Measurements from ENCODE around the gene CMIP.

Gene CMIP

GRCh38 chr16:81526935-81527334, 82.3 kb downstream of the CMIP start:
- TF ChIP-seq, protein P1, sequence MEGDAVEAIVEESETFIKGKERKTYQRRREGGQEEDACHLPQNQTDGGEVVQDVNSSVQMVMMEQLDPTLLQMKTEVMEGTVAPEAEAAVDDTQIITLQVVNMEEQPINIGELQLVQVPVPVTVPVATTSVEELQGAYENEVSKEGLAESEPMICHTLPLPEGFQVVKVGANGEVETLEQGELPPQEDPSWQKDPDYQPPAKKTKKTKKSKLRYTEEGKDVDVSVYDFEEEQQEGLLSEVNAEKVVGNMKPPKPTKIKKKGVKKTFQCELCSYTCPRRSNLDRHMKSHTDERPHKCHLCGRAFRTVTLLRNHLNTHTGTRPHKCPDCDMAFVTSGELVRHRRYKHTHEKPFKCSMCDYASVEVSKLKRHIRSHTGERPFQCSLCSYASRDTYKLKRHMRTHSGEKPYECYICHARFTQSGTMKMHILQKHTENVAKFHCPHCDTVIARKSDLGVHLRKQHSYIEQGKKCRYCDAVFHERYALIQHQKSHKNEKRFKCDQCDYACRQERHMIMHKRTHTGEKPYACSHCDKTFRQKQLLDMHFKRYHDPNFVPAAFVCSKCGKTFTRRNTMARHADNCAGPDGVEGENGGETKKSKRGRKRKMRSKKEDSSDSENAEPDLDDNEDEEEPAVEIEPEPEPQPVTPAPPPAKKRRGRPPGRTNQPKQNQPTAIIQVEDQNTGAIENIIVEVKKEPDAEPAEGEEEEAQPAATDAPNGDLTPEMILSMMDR (IDR thresholded peaks at IDR 0.05; ENCODE audit: low read depth, low read length): no peak
- DNase-seq (ENCODE audit: low read depth in 2 of 2): peak; percentile 56 to 87
- no peak overlapping the region for H3K4me3 ChIP-seq (replicated peaks in 1 of 2; ENCODE audit: low read depth in 2 of 2, low read length in 2 of 2)

GRCh38 chr16:81527477-81528178, 83.0 kb downstream of the CMIP start:
- DNase-seq (ENCODE audit: low read depth in 2 of 2): no peak
- H3K4me3 ChIP-seq (replicated peaks in 1 of 2; ENCODE audit: low read depth in 2 of 2, low read length in 2 of 2): no peak overlapping the region
- TF ChIP-seq, protein P1 (IDR thresholded peaks at IDR 0.05; ENCODE audit: low read depth, low read length): no peak

- TF ChIP-seq, protein P1 (IDR thresholded peaks at IDR 0.05; ENCODE audit: low read depth, low read length): no peak
- DNase-seq (ENCODE audit: low read depth in 2 of 2): no peak
Measured at GRCh38 chr16:81528256-81528655, 83.6 kb downstream of the CMIP start.

GRCh38 chr16:81530296-81530721, 85.7 kb downstream of the CMIP start:
- no peak for DNase-seq (ENCODE audit: low read depth in 2 of 2)
- H3K4me3 ChIP-seq (replicated peaks in 1 of 2; ENCODE audit: low read depth in 2 of 2, low read length in 2 of 2): no peak overlapping the region
- TF ChIP-seq, protein P1 (IDR thresholded peaks at IDR 0.05; ENCODE audit: low read depth, low read length): no peak

More at GRCh38 chr16:81528256-81528655, 83.6 kb downstream of the CMIP start:
- no peak overlapping the region for H3K4me3 ChIP-seq (replicated peaks in 1 of 2; ENCODE audit: low read depth in 2 of 2, low read length in 2 of 2)

DNA sequence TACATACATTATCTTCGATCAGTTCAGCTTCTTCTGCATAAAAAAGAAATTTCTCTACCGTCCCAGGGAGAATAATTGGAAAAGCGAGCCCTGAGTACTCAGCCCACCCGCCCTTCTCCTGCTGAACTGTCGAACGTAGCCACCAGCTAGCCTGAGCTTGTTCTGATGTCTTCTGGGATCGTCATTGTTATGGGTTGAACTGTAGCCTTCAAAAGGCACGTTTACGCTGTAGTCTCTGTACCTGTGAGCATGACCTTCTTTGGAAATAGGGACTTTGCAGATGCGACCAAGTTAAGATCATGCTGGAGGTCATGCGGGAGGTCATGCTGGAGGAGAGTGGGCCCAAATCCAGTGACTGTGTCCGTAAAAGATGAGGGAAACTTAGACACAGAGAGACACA, 86.2 kb downstream of the CMIP start:
- no peak for DNase-seq (ENCODE audit: low read depth in 2 of 2)
- H3K4me3 ChIP-seq (replicated peaks in 1 of 2; ENCODE audit: low read depth in 2 of 2, low read length in 2 of 2): no peak overlapping the region
- TF ChIP-seq, protein P1 (IDR thresholded peaks at IDR 0.05; ENCODE audit: low read depth, low read length): no peak

DNA sequence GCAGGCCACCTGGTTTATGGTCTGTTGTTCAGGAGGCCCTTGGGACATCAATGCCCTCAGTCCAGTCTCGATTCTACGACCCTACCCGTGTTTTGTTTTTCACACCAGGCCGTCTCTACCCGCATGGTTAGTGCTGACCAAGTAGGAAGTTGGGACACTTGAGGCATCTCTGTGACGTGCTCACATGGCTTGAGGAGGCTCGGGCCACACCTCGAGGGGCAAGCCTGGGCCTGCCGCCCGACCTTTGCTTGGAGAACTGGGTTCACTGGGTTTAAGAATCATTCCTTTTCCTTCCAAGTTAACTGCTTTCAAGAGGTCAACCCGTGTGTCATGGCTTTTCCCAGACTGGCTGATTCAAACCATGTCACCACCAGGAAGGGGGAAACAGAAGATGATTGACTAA, 86.8 kb downstream of the CMIP start:
- DNase-seq (ENCODE audit: low read depth in 2 of 2): no peak
- TF ChIP-seq, protein P1 (IDR thresholded peaks at IDR 0.05; ENCODE audit: low read depth, low read length): no peak

More for the DNA sequence above, 86.8 kb downstream of the CMIP start:
- no peak overlapping the region for H3K4me3 ChIP-seq (replicated peaks in 1 of 2; ENCODE audit: low read depth in 2 of 2, low read length in 2 of 2)

All from cardiac fibroblast (primary cell).